H1 (cell line): Measurements from ENCODE around the gene CASZ1.

Experiments used
- CTCF ChIP-seq, 3 experiments: IDR thresholded peaks; 1 replicate in 2 of 3; 2 replicates in 1 of 3; pipeline versions ENCODE4 v1.5.1 to v1.6.1; 2011; ENCODE audit warnings: low read length in 3 of 3, mild to moderate bottlenecking in 3 of 3, inconsistent platforms in 2 of 3, low read depth in 1 of 3, moderate library complexity in 1 of 3; ENCODE audit not compliant: insufficient read depth in 1 of 3; ENCODE audit errors: control extremely low read depth in 1 of 3
- EP300 ChIP-seq, 2 experiments: IDR thresholded peaks; 1 replicate in 1 of 2; 2 replicates in 1 of 2; pipeline ENCODE4 v1.6.1; 2011 to 2012; ENCODE audit warnings: low read depth in 2 of 2, low read length in 2 of 2, mild to moderate bottlenecking in 2 of 2, borderline replicate concordance in 1 of 2, inconsistent platforms in 1 of 2, moderate library complexity in 1 of 2
- GABPA ChIP-seq: IDR thresholded peaks from 2 replicates; pipeline ENCODE4 v1.6.1; 2011; ENCODE audit warnings: mild to moderate bottlenecking, low read length, moderate library complexity, borderline replicate concordance; ENCODE audit not compliant: insufficient read depth
- POLR2A ChIP-seq, 2 experiments: IDR thresholded peaks; 1 replicate in 1 of 2; 2 replicates in 1 of 2; pipeline ENCODE4 v1.6.1; 2011; ENCODE audit warnings: low read depth in 2 of 2, low read length in 2 of 2, mild to moderate bottlenecking in 2 of 2; ENCODE audit errors: control extremely low read depth in 1 of 2
- RAD21 ChIP-seq, 2 experiments: IDR thresholded peaks in 1 of 2; conservative IDR thresholded peaks in 1 of 2; 2 replicates each; pipeline ENCODE4 v1.6.1; 2011; ENCODE audit warnings: low read depth in 2 of 2, low read length in 2 of 2, improper control_type of control experiment in 1 of 2, inconsistent platforms in 1 of 2, mild to moderate bottlenecking in 1 of 2, moderate library complexity in 1 of 2
- SIN3A ChIP-seq, 2 experiments: IDR thresholded peaks in 1 of 2; conservative IDR thresholded peaks in 1 of 2; 2 replicates each; pipeline ENCODE4 v1.6.1; 2011 to 2012; ENCODE audit warnings: low read length in 2 of 2, improper control_type of control experiment in 1 of 2, low read depth in 1 of 2, mild to moderate bottlenecking in 1 of 2
- SP1 ChIP-seq: IDR thresholded peaks from 2 replicates; pipeline ENCODE4 v1.6.1; 2011; ENCODE audit warnings: low read depth, low read length
- TAF1 ChIP-seq: IDR thresholded peaks from 2 replicates; pipeline ENCODE4 v1.6.1; 2011; ENCODE audit warnings: mild to moderate bottlenecking, low read depth, low read length

DNA sequence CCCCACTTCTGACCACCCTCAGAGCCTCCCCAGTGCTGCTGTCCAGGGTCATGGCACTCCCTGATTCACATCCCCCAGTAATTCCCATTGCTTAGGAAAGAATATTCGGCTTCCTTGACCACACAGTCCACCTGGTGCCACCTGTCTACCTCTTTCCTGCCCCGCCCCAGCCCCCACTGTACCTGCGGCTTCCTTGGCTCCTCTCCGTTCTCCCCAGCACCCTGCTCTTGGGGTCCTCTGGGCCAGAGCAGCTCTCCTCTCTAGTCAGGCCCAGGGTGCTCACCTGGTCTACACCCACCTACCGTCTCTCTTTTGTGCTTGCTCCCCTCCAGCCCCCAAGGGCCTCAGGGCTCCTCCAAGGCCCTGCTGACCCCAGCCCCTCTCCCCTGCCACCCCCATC lies 179.1 kb downstream of the CASZ1 start:
- TF ChIP-seq CTCF (IDR thresholded peaks at IDR 0.05; ENCODE audit: control extremely low read depth in 1 of 3, insufficient read depth in 1 of 3, low read depth in 1 of 3, low read length in 3 of 3) (no peak), POLR2A (IDR thresholded peaks at IDR 0.05; ENCODE audit: control extremely low read depth in 1 of 2, low read depth in 2 of 2, low read length in 2 of 2) (no peak), GABPA (no peak), EP300 (IDR thresholded peaks at IDR 0.05; ENCODE audit: borderline replicate concordance in 1 of 2, low read depth in 2 of 2, low read length in 2 of 2) (no peak), RAD21 (IDR thresholded peaks at IDR 0.05 in 1 of 2, conservative IDR thresholded peaks at IDR 0.05 in 1 of 2; ENCODE audit: low read depth in 2 of 2, low read length in 2 of 2) (no peak), TAF1 (no peak), SIN3A (conservative IDR thresholded peaks at IDR 0.05 in 1 of 2, IDR thresholded peaks at IDR 0.05 in 1 of 2; ENCODE audit: low read depth in 1 of 2, low read length in 2 of 2) (no peak), SP1 (no peak)
